ENCODE measurements around the gene DPEP2NB. TPM values are rescaled to one million over a fixed set of nuclear protein-coding genes. Genes with fewer than 3 reads are reported as not detected.
"Not testable (repeated sequence)": the region's sequence is repeated elsewhere in the genome, so short reads cannot be mapped to it uniquely, and the experiment has no call there.

DPEP2NB gene
- total RNA-seq, 4 donors from 2014 or later = not detected

- WGBS, 2 donors = 92 to 100% methylated on average over 10 to 36 of the region's 36 CpGs
- intact Hi-C loops (cut with DNase I; ENCODE audit: low total_unique reads) = loop anchor here (10.0 kb wide), 1 partner anchor 226 kb away; no protein-coding TSS in a partner anchor
- not testable (repeated sequence) for H3K4me3 ChIP-seq (ENCODE audit: low read depth, poor library complexity, severe bottlenecking); DNase-seq (ENCODE audit: low spot score in 2 of 2)
These were observed 17.4 kb downstream of the DPEP2NB start for GRCh38 chr16:67998231-67998778.

GRCh38 chr16:67996666-67997065 lies 19.0 kb downstream of the DPEP2NB start:
- no peak overlapping the region for H3K4me3 ChIP-seq (ENCODE audit: low read depth, poor library complexity, severe bottlenecking)
- no peak for DNase-seq (ENCODE audit: low spot score in 2 of 2)
- TF ChIP-seq, protein P1, sequence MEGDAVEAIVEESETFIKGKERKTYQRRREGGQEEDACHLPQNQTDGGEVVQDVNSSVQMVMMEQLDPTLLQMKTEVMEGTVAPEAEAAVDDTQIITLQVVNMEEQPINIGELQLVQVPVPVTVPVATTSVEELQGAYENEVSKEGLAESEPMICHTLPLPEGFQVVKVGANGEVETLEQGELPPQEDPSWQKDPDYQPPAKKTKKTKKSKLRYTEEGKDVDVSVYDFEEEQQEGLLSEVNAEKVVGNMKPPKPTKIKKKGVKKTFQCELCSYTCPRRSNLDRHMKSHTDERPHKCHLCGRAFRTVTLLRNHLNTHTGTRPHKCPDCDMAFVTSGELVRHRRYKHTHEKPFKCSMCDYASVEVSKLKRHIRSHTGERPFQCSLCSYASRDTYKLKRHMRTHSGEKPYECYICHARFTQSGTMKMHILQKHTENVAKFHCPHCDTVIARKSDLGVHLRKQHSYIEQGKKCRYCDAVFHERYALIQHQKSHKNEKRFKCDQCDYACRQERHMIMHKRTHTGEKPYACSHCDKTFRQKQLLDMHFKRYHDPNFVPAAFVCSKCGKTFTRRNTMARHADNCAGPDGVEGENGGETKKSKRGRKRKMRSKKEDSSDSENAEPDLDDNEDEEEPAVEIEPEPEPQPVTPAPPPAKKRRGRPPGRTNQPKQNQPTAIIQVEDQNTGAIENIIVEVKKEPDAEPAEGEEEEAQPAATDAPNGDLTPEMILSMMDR (IDR thresholded peaks at IDR 0.05) = no peak
- no peak for TF ChIP-seq POLR2A (IDR thresholded peaks at IDR 0.05)
- intact Hi-C loops (cut with DNase I; ENCODE audit: low total_unique reads) = loop anchor here (10.0 kb wide), 1 partner anchor 228 kb away; no protein-coding TSS in a partner anchor
- 90 to 92% methylated on average over 5 of the region's 5 CpGs for WGBS, 2 donors

DNA sequence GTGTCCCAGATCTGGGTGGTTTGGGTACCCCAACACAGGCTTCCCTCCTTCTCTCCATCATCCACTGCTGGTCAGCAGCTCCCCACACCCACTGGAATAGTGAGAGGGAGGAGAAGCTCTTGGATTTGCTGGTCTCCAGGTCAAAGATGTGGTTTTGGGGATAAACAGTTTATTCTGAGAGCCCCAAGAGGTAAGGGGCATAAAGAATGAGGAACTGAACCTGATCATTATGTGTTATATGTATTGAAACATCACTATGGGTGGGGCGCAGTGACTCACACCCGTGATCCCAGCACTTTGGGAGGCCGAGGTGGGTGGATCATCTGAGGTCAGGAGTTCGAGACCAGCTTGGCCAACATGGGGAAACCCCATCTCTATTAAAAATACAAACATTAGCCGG lies 20.3 kb downstream of the DPEP2NB start:
- no peak for DNase-seq (ENCODE audit: low spot score in 2 of 2)
- H3K4me3 ChIP-seq (ENCODE audit: low read depth, poor library complexity, severe bottlenecking) = no peak overlapping the region
- TF ChIP-seq POLR2A (IDR thresholded peaks at IDR 0.05) = no peak
- TF ChIP-seq, protein P1 (IDR thresholded peaks at IDR 0.05) = no peak
- intact Hi-C loops (cut with DNase I; ENCODE audit: low total_unique reads) = loop anchor here (10.0 kb wide), 1 partner anchor 229 kb away; no protein-coding TSS in a partner anchor
- WGBS, 2 donors = 62 to 65% methylated on average over 5 of the region's 5 CpGs

- 74 to 80% methylated on average over 2 of the region's 6 CpGs for WGBS, 2 donors
- not testable (repeated sequence) for DNase-seq (ENCODE audit: low spot score in 2 of 2); H3K4me3 ChIP-seq (ENCODE audit: low read depth, poor library complexity, severe bottlenecking)
- intact Hi-C loops (cut with DNase I; ENCODE audit: low total_unique reads) = loop anchor here (5.0 to 10.0 kb wide), 2 partner anchors 48 to 231 kb away; no protein-coding TSS in a partner anchor
These were observed 21.7 kb downstream of the DPEP2NB start for GRCh38 chr16:67994040-67994408.

- H3K4me3 ChIP-seq (ENCODE audit: low read depth, poor library complexity, severe bottlenecking) = no peak overlapping the region
- DNase-seq (ENCODE audit: low spot score in 2 of 2) = peak; percentile 54 to 94
- TF ChIP-seq, protein P1 (IDR thresholded peaks at IDR 0.05) = peak in 2 of 3 donors; percentile 94 to 99
- no peak for TF ChIP-seq POLR2A (IDR thresholded peaks at IDR 0.05)
- WGBS, 2 donors = 11 to 15% methylated on average over 32 to 39 of the region's 39 CpGs
- intact Hi-C loops (cut with DNase I; ENCODE audit: low total_unique reads) = loop anchor here (5.0 to 10.0 kb wide), 2 partner anchors 49 to 231 kb away; no protein-coding TSS in a partner anchor
These were observed 22.3 kb downstream of the DPEP2NB start for GRCh38 chr16:67993207-67994039.

DNA sequence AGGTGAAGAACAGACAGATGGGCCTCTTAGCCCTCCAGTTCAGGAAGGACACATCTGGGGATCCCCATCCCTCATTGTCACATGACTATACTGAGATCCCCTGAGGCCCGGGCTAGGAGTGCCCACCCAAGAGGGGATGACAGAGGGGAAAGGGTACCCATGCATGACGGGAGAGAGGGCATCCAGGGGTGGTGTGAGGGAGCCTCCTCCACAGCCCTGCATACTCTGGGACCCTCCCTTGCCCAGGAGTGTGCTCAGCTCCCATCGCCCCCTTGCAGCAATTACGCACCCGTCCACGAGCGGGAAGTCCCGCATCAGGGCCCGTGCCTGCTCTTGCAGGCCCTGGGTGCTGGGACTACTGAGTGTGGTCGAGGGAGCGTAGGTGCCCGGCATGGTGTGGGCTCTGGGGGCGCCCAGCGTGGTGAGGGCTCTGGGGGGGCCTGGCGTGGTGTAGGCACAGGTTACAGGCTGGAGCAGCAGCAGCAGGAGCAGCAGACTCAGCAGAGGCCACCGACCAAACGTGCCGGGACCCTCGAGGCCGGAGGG lies 23.0 kb downstream of the DPEP2NB start:
- DNase-seq (ENCODE audit: low spot score in 2 of 2) = peak in 1 of 2 donors; percentile 88
- WGBS, 2 donors = 63 to 73% methylated on average over 9 to 20 of the region's 20 CpGs
- H3K4me3 ChIP-seq (ENCODE audit: low read depth, poor library complexity, severe bottlenecking) = no peak overlapping the region
- TF ChIP-seq, protein P1 (IDR thresholded peaks at IDR 0.05) = no peak
- TF ChIP-seq POLR2A (IDR thresholded peaks at IDR 0.05) = no peak
- intact Hi-C loops (cut with DNase I; ENCODE audit: low total_unique reads) = loop anchor here (5.0 to 10.0 kb wide), 2 partner anchors 50 to 232 kb away; no protein-coding TSS in a partner anchor
